Endothelial cell of umbilical vein (primary cell): Measurements from ENCODE around the gene RBM47. TPM values are rescaled to one million over a fixed set of nuclear protein-coding genes. Genes with fewer than 3 reads are reported as not detected.

ENCODE experiments used
- BruUV-seq: library from RNA; stranded (reverse); fragments of 400-500 nt; replicated peaks from 2 replicates; lab custom pipeline; 2021; lab: Mats Ljungman, UMichigan
- CTCF ChIA-PET: fragments of 300-600, 350-600 bp; sonication (Branson Sonifier 250); formaldehyde crosslinking; loops from one replicate; lab custom pipeline; 2021; ENCODE audit warnings: antibody characterized with exemption, inconsistent platforms; lab: Charles Lee
- POLR2A ChIA-PET: fragments of 300-600, 350-600 bp; sonication (Branson Sonifier 250); formaldehyde crosslinking; loops from one replicate; lab custom pipeline; 2021; ENCODE audit warnings: antibody characterized with exemption, inconsistent platforms; lab: Charles Lee
- DNase-seq: peaks from one replicate; pipeline ENCODE4 v3.0.0-alpha.2; 2011; ENCODE audit warnings: low read depth, low spot score
- FAIRE-seq: peaks from 2 replicates; lab custom pipeline; 2011; peaks lifted over from hg19 to GRCh38; lab: Jason Lieb, UNC
- H2AFZ ChIP-seq: 2 replicates; pipeline ENCODE4 v1.6.0; 2012; ENCODE audit warnings: low read depth, low read length, control low read depth, inconsistent platforms
- H3K27ac ChIP-seq: 2 replicates; pipeline ENCODE4 v1.5.1; 2011; ENCODE audit warnings: low read depth, mild to moderate bottlenecking, control low read depth, low read length, moderate library complexity; ENCODE audit not compliant: insufficient read depth
- H3K27me3 ChIP-seq, 2 experiments: 2 replicates each; pipeline versions ENCODE4 v1.6.0 to v1.6.1; 2011; ENCODE audit warnings: low read length in 2 of 2, mixed read lengths in 1 of 2; ENCODE audit not compliant: control insufficient read depth in 2 of 2, insufficient read depth in 2 of 2
- H3K36me3 ChIP-seq, 2 experiments: 2 replicates in 1 of 2; 3 replicates in 1 of 2; pipeline ENCODE4 v1.5.1; 2011; ENCODE audit warnings: low read length in 2 of 2, mild to moderate bottlenecking in 1 of 2, moderate library complexity in 1 of 2; ENCODE audit not compliant: control insufficient read depth in 2 of 2, insufficient read depth in 2 of 2; ENCODE audit errors: extremely low read depth in 1 of 2
- H3K4me1 ChIP-seq: 3 replicates; pipeline ENCODE4 v1.5.1; 2011; ENCODE audit warnings: mild to moderate bottlenecking, low read length; ENCODE audit not compliant: control insufficient read depth, insufficient read depth; ENCODE audit errors: extremely low read depth
- H3K4me2 ChIP-seq: 2 replicates; pipeline ENCODE4 v1.6.1; 2011; ENCODE audit warnings: low read length, control low read depth, mixed read lengths; ENCODE audit not compliant: insufficient read depth
- H3K4me3 ChIP-seq, 3 experiments: fragments of 200-600 bp in 1 of 3; sonication (generic), shearing (Covaris generic) in 1 of 3; replicated peaks in 1 of 3; 2 replicates each; pipeline ENCODE4 v1.5.1; 2011 to 2016; ENCODE audit warnings: control low read depth in 3 of 3, low read length in 3 of 3, mild to moderate bottlenecking in 2 of 3, inconsistent platforms in 1 of 3, low read depth in 1 of 3, moderate library complexity in 1 of 3; ENCODE audit not compliant: insufficient read depth in 1 of 3
- H3K79me2 ChIP-seq: 2 replicates; pipeline ENCODE4 v1.6.0; 2012; ENCODE audit warnings: low read length, inconsistent platforms; ENCODE audit not compliant: control insufficient read depth, insufficient read depth
- H3K9ac ChIP-seq: replicated peaks from 2 replicates; pipeline ENCODE3; 2011; ENCODE audit warnings: low read length, control low read depth; ENCODE audit not compliant: insufficient read depth; ENCODE audit errors: extremely low read depth
- H3K9me1 ChIP-seq: replicated peaks from 3 replicates; pipeline ENCODE4 v1.6.0; 2011; ENCODE audit warnings: mild to moderate bottlenecking, low read length; ENCODE audit not compliant: control insufficient read depth, insufficient read depth; ENCODE audit errors: extremely low read depth
- H3K9me3 ChIP-seq: replicated peaks from 2 replicates; pipeline ENCODE4 v1.5.1; 2012; ENCODE audit warnings: low read length, inconsistent platforms; ENCODE audit not compliant: control insufficient read depth, insufficient read depth
- H4K20me1 ChIP-seq: replicated peaks from 2 replicates; pipeline ENCODE3; 2011; ENCODE audit warnings: mild to moderate bottlenecking, low read length; ENCODE audit not compliant: control insufficient read depth, insufficient read depth; ENCODE audit errors: extremely low read depth
- EZH2 ChIP-seq: IDR thresholded peaks from 2 replicates; pipeline ENCODE4 v1.6.1; 2012; ENCODE audit warnings: borderline replicate concordance, low read depth, mild to moderate bottlenecking, moderate library complexity, low read length, inconsistent platforms; ENCODE audit not compliant: severe bottlenecking
- FOS ChIP-seq: IDR thresholded peaks from 2 replicates; pipeline ENCODE4 v1.6.1; 2011; ENCODE audit warnings: mild to moderate bottlenecking, low read length, moderate library complexity, borderline replicate concordance; ENCODE audit not compliant: insufficient read depth
- GATA2 ChIP-seq: IDR thresholded peaks from 2 replicates; pipeline ENCODE4 v1.7.0; 2011; ENCODE audit warnings: low read depth, mild to moderate bottlenecking, moderate library complexity, mixed read lengths, low read length; ENCODE audit not compliant: insufficient read length, insufficient read depth
- JUN ChIP-seq: IDR thresholded peaks from 2 replicates; pipeline ENCODE4 v1.6.1; 2011; ENCODE audit warnings: borderline replicate concordance, low read depth; ENCODE audit not compliant: insufficient read length, insufficient read depth
- MAX ChIP-seq: IDR thresholded peaks from 2 replicates; pipeline ENCODE4 v1.6.1; 2011; ENCODE audit not compliant: insufficient read depth, insufficient read length
- MYC ChIP-seq: IDR thresholded peaks from one replicate; pipeline ENCODE4 v1.6.1; 2011; ENCODE audit warnings: mild to moderate bottlenecking, low read depth, low read length
- POLR2A ChIP-seq: IDR thresholded peaks from 2 replicates; pipeline ENCODE4 v1.6.1; 2012; ENCODE audit warnings: low read depth, mild to moderate bottlenecking, control low read depth, low read length
- POLR2AphosphoS5 ChIP-seq: IDR thresholded peaks from 2 replicates; pipeline ENCODE4 v1.6.1; 2012; ENCODE audit warnings: low read depth, mild to moderate bottlenecking, control low read depth, low read length, moderate library complexity; ENCODE audit not compliant: insufficient read depth
- dilution Hi-C: fragments of 300-500 bp; cut with MboI; formaldehyde crosslinking; loops from one replicate; pipeline ENCODE4 v1.15.0; 2019; ENCODE audit warnings: low sequenced_read_pairs; ENCODE audit not compliant: extremely low pct_ligation_motif_present
- intact Hi-C: fragments of 100-400 bp; cut with micrococcal nuclease; formaldehyde crosslinking; loops from one replicate; pipeline ENCODE4 v1.10.0; 2022
- polyA plus RNA-seq, 4 experiments: library from polyadenylated mRNA; depleted of rRNA in 3 of 4; stranded (reverse) in 3 of 4; unstranded in 1 of 4; fragments of >200 nt; gene quantifications; 2 replicates each; pipeline versions ENCODE4 v1.2.1 to v1.2.3, GENCODE V29; 2011 to 2012; ENCODE audit warnings: missing spikeins in 1 of 4
- total RNA-seq: library from RNA; stranded (reverse); gene quantifications from 2 replicates; pipeline ENCODE4 v1.2.3, GENCODE V29; 2021
- TF ChIP-seq, protein P1 (sequence below), 2 donors: IDR thresholded peaks; 1 replicate in 1 of 2; 2 replicates in 1 of 2; pipeline ENCODE4 v1.5.1; 2011; ENCODE audit warnings: low read length in 2 of 2, mild to moderate bottlenecking in 2 of 2, moderate library complexity in 2 of 2, control low read depth in 1 of 2, inconsistent platforms in 1 of 2, low read depth in 1 of 2; ENCODE audit not compliant: insufficient read depth in 1 of 2; ENCODE audit errors: extremely low read depth in 1 of 2

The RBM47 gene
- total and polyA plus RNA-seq, 2 donors (not counting 3 experiments of a cell fraction or from before 2014, with no cell fraction given) = not detected

- H3K9me1 ChIP-seq = no peaks in the 10 kb centered on the region
- no peak overlapping the region for H2AFZ ChIP-seq
- no peaks in the 10 kb centered on the region for H3K36me3 ChIP-seq
- no peak overlapping the region for H3K9ac ChIP-seq
- no peak overlapping the region for H3K4me2 ChIP-seq
- POLR2A ChIA-PET = no interaction called here
- dilution Hi-C loops (no loop called here), intact Hi-C loops (no loop called here)
- H4K20me1 ChIP-seq = no peaks in the 10 kb centered on the region
- H3K27ac ChIP-seq = no peak overlapping the region
- BruUV-seq = no TSS peak
- no peak for DNase-seq
- no peaks in the 10 kb centered on the region for H3K79me2 ChIP-seq
- H3K9me3 ChIP-seq = no peaks in the 10 kb centered on the region
- no peaks in the 10 kb centered on the region for H3K4me1 ChIP-seq
- no peak overlapping the region for H3K4me3 ChIP-seq
- no peaks in the 10 kb centered on the region for H3K27me3 ChIP-seq
- CTCF ChIA-PET = no interaction called here
- no peak for TF ChIP-seq MAX
- no peak for FAIRE-seq
Measured at GRCh38 chr4:40511036-40511614, 118.5 kb downstream of the RBM47 start.

DNA sequence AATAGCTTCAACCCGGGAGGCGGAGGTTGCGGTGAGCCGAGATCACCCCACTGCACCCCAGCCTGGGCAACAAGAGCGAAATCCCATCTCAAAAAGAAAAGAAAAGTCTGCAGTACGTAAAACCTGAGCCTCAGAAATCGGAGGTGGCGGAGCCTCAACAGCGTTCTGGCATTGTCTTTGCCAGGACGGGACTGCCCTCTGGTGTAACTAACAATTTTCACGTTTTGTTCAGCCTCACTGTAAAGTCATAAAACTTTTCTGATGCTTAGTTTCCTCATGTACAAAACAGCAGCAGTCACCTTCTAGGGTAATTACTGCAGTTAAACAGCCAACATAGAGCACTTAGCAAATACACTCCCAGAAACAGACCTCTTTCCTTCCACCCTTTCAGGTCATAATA lies 121.7 kb downstream of the RBM47 start:
- Histone ChIP-seq H3K4me3 (no peak overlapping the region), H3K27me3 (no peaks in the 10 kb centered on the region), H3K9me3 (no peaks in the 10 kb centered on the region), H3K9ac (no peak overlapping the region), H3K4me1 (no peaks in the 10 kb centered on the region), H3K27ac (no peak overlapping the region), H4K20me1 (no peaks in the 10 kb centered on the region), H3K9me1 (no peaks in the 10 kb centered on the region), H3K36me3 (no peaks in the 10 kb centered on the region), H2AFZ (no peak overlapping the region), H3K79me2 (no peaks in the 10 kb centered on the region), H3K4me2 (no peak overlapping the region)
- no TSS peak for BruUV-seq
- CTCF ChIA-PET = no interaction called here
- POLR2A ChIA-PET = no interaction called here
- intact Hi-C loops (no loop called here), dilution Hi-C loops (no loop called here)
- no peak for TF ChIP-seq JUN
- TF ChIP-seq GATA2 = no peak
- TF ChIP-seq MYC = no peak
- no peak for TF ChIP-seq EZH2
- TF ChIP-seq, protein P1, sequence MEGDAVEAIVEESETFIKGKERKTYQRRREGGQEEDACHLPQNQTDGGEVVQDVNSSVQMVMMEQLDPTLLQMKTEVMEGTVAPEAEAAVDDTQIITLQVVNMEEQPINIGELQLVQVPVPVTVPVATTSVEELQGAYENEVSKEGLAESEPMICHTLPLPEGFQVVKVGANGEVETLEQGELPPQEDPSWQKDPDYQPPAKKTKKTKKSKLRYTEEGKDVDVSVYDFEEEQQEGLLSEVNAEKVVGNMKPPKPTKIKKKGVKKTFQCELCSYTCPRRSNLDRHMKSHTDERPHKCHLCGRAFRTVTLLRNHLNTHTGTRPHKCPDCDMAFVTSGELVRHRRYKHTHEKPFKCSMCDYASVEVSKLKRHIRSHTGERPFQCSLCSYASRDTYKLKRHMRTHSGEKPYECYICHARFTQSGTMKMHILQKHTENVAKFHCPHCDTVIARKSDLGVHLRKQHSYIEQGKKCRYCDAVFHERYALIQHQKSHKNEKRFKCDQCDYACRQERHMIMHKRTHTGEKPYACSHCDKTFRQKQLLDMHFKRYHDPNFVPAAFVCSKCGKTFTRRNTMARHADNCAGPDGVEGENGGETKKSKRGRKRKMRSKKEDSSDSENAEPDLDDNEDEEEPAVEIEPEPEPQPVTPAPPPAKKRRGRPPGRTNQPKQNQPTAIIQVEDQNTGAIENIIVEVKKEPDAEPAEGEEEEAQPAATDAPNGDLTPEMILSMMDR (IDR thresholded peaks at IDR 0.05; ENCODE audit: extremely low read depth in 1 of 2, insufficient read depth in 1 of 2, low read depth in 1 of 2, low read length in 2 of 2) = no peak
- no peak for TF ChIP-seq MAX
- no peak for TF ChIP-seq FOS
- no peak for TF ChIP-seq POLR2AphosphoS5
- no peak for TF ChIP-seq POLR2A
- DNase-seq (no peak), FAIRE-seq (no peak)
